Activated CD8-positive, alpha-beta T cell treated with anti-CD3 and anti-CD28 coated beads for 36 hours (primary cell): ENCODE data around the gene ILF3. TPM values are rescaled to one million over a fixed set of nuclear protein-coding genes. Genes with fewer than 3 reads are reported as not detected.

Source experiments
- ATAC-seq: fragments of 200-7000 bp; cut with Tn5 transposase; one replicate; pipeline ENCODE4 v1.10.0; 2021; ENCODE audit warnings: mild to moderate bottlenecking, moderate library complexity
- CTCF ChIA-PET: fragments of 350-600 bp; sonication (Branson Sonifier 250); formaldehyde crosslinking; loops from one replicate; lab custom pipeline; 2021; ENCODE audit warnings: antibody characterized with exemption; lab: Charles Lee
- POLR2A ChIA-PET: fragments of 350-600 bp; sonication (Branson Sonifier 250); formaldehyde crosslinking; loops from one replicate; lab custom pipeline; 2021; ENCODE audit warnings: antibody characterized with exemption; lab: Charles Lee
- DNase-seq: peaks from one replicate; pipeline ENCODE4 v3.0.0-alpha.2; 2020
- H3K27ac Mint-ChIP-seq: one replicate; pipeline ENCODE4 v1.8.0; 2021; ENCODE audit warnings: mild to moderate bottlenecking, mixed read lengths
- H3K27me3 Mint-ChIP-seq: one replicate; pipeline ENCODE4 v1.8.0; 2021; ENCODE audit warnings: mixed read lengths
- H3K36me3 Mint-ChIP-seq: one replicate; pipeline ENCODE4 v1.8.0; 2021; ENCODE audit warnings: low read depth, mixed read lengths
- H3K4me1 Mint-ChIP-seq: one replicate; pipeline ENCODE4 v1.8.0; 2021; ENCODE audit warnings: low read depth, mixed read lengths
- H3K4me3 Mint-ChIP-seq: one replicate; pipeline ENCODE4 v1.8.0; 2021; ENCODE audit warnings: mild to moderate bottlenecking, moderate library complexity, mixed read lengths
- H3K9me3 Mint-ChIP-seq: one replicate; pipeline ENCODE4 v1.8.0; 2021; ENCODE audit warnings: mixed read lengths
- intact Hi-C: fragments of 100-400 bp; cut with micrococcal nuclease; formaldehyde crosslinking; loops from one replicate; pipeline ENCODE4 v1.10.0; 2022
- total RNA-seq, 2 experiments: library from RNA; stranded (reverse); gene quantifications; one replicate each; pipeline ENCODE4 v1.2.3, GENCODE V29; 2021
- TF ChIP-seq, protein P1 (sequence below): fragments of 200-600 bp; IDR thresholded peaks from one replicate; pipeline ENCODE4 v1.8.0; 2022; ENCODE audit warnings: antibody characterized with exemption, mild to moderate bottlenecking

The ILF3 gene
- total RNA-seq, 2 experiments from 2014 or later, result 435 to 450 TPM

DNA sequence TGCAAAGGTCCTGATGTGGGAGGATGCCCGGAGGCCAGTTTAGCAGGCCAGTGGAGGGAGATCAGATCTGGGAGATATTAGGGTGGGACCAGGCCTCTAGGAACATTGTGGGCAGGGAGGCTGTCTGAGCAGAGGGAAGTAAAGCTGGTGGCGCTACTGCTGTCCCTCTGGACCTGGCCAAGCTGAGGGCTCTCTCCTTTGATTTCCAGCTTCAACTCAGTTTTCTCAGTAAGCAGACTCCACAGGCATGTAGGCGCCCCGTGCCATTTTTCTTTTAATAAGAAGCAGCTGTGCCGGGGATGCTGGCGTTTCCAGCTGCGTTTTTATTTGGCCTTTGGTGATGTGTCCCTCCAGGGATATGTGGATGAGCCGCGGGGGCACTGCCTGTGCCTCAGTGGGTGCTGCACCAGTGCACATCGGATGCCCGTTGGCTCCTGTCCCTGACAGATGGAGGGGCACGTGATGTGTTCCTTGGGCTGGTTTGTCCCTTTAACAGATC is 70.5 kb downstream of the ILF3 start:
- ATAC-seq (no peak), DNase-seq (no peak)
- H3K9me3 Mint-ChIP-seq, result peaks cover 4% of the 10 kb centered on the region
- H3K36me3 Mint-ChIP-seq, result peaks cover 27% of the 10 kb centered on the region
- intact Hi-C loops, result no loop called here
- peaks cover 50% of the 10 kb centered on the region for H3K4me1 Mint-ChIP-seq
- ChIA-PET CTCF (no interaction called here), POLR2A (no interaction called here)
- TF ChIP-seq, protein P1, sequence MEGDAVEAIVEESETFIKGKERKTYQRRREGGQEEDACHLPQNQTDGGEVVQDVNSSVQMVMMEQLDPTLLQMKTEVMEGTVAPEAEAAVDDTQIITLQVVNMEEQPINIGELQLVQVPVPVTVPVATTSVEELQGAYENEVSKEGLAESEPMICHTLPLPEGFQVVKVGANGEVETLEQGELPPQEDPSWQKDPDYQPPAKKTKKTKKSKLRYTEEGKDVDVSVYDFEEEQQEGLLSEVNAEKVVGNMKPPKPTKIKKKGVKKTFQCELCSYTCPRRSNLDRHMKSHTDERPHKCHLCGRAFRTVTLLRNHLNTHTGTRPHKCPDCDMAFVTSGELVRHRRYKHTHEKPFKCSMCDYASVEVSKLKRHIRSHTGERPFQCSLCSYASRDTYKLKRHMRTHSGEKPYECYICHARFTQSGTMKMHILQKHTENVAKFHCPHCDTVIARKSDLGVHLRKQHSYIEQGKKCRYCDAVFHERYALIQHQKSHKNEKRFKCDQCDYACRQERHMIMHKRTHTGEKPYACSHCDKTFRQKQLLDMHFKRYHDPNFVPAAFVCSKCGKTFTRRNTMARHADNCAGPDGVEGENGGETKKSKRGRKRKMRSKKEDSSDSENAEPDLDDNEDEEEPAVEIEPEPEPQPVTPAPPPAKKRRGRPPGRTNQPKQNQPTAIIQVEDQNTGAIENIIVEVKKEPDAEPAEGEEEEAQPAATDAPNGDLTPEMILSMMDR, result no peak
- no peak overlapping the region for H3K4me3 Mint-ChIP-seq
- no peaks in the 10 kb centered on the region for H3K27me3 Mint-ChIP-seq
- peak overlapping the region; percentile 49 for H3K27ac Mint-ChIP-seq

DNA sequence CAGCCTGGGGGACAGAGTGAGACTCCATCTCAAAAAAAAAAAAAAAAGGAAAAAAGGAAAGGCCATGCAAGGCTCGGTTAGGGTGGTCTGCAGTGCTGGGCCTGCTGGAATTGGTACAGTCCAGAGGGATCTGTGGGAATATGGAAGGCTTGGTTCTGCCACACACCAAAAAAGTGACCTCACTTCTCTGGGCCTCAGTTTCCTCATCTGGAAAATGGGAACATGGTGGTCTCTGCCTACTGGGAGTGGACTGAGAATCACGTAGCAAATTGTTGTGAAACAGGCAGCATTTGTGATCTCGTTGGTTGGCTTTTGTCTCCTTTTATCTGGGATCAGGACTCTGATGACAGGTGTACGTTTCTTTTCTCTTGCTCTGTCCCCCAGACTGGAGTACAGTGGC is 71.3 kb downstream of the ILF3 start:
- ATAC-seq (no peak), DNase-seq (no peak)
- H3K9me3 Mint-ChIP-seq, result peaks cover 4% of the 10 kb centered on the region
- peaks cover 50% of the 10 kb centered on the region for H3K4me1 Mint-ChIP-seq
- no peaks in the 10 kb centered on the region for H3K27me3 Mint-ChIP-seq
- TF ChIP-seq, protein P1, result no peak
- intact Hi-C loops, result no loop called here
- H3K36me3 Mint-ChIP-seq, result peaks cover 27% of the 10 kb centered on the region
- H3K4me3 Mint-ChIP-seq, result no peak overlapping the region
- CTCF ChIA-PET, result no interaction called here
- no peak overlapping the region for H3K27ac Mint-ChIP-seq
- POLR2A ChIA-PET, result no interaction called here

DNA sequence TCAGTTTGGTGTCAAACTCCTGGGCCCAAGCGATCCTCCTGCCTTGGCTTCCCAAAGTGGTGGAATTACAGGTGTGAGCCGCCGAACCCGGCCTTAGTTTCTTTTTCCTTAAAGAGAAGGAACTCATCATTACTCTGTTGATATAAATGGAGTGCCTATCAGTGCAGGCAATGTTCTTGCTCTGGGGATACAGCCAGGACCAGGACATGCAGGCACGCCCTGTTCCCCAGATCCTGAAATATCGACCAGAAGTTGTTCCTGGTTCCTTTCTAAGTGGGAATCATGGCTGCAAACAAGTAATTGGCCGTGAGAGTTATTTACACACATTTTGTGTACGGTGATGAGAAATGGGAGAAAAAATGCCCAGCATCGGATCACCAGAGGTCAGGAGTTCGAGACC is 72.1 kb downstream of the ILF3 start:
- H3K27ac Mint-ChIP-seq, result no peak overlapping the region
- intact Hi-C loops, result no loop called here
- no peaks in the 10 kb centered on the region for H3K27me3 Mint-ChIP-seq
- H3K36me3 Mint-ChIP-seq, result peaks cover 26% of the 10 kb centered on the region
- ChIA-PET POLR2A (no interaction called here), CTCF (interaction anchor here (2.3 kb wide), 1 partner anchor 138 kb away, joined by 11 read pairs; no protein-coding TSS in a partner anchor)
- H3K4me1 Mint-ChIP-seq, result peaks cover 53% of the 10 kb centered on the region
- H3K9me3 Mint-ChIP-seq, result peaks cover 4% of the 10 kb centered on the region
- H3K4me3 Mint-ChIP-seq, result no peak overlapping the region
- ATAC-seq, result no peak
- DNase-seq, result no peak
- TF ChIP-seq, protein P1, result no peak

DNA sequence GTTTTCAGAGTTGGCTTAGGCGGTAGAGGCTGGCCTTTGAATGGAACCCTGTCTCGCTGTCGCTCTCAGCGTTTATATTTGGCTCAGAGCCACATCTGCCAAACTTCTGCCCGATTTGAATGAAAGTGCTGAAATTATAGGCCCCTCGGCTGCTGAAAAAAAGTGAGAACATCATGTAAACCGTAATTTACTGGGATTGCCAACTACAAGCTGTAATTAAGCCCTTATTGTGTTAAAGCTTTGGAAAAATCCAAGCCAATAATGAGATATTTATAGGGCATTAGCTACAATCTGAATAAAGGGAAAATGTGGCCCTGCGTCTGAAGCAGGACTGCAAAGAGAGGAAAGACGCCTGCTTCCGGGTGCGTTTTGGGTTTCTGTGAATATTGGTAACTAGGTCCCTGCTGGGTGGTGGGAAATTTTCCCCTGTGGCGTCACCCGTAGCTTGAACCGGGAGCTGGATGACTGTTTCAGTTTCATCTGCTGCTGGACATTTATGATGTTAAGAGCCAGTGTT is 73.6 kb downstream of the ILF3 start:
- intact Hi-C loops, result no loop called here
- TF ChIP-seq, protein P1, result no peak
- Mint-ChIP-seq H3K27me3 (no peaks in the 10 kb centered on the region), H3K36me3 (peaks cover 28% of the 10 kb centered on the region), H3K9me3 (peaks cover 4% of the 10 kb centered on the region), H3K4me1 (peaks cover 51% of the 10 kb centered on the region), H3K4me3 (no peak overlapping the region), H3K27ac (peak overlapping the region; percentile 56)
- no peak for ATAC-seq
- ChIA-PET POLR2A (interaction anchor here (1.3 kb wide), 2 partner anchors 32 to 70 kb away, joined by 5 read pairs; no protein-coding TSS in a partner anchor), CTCF (interaction anchor here (0.8 to 2.3 kb wide), 4 partner anchors 28 to 136 kb away, joined by 3 to 11 read pairs (median 4); no protein-coding TSS in a partner anchor)
- no peak for DNase-seq

DNA sequence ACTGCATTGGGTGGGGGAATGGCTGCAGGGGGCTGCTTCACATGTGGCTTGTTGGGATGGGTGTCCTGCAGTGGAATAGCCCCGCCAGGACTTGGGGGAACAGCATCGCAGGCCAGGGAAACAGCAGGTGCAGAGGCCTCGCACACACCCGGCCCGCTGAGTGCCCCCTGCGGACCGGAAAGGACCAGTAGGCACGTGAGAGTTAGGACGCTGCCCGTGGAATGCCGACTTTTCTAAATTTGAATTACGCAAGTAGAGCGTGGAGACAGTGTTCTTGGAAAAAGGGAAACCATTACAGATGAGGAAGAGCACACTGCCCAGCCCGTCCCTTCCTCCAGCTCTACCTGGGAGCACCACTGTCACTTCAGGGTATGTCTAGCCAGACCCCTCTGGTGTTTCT is 75.3 kb downstream of the ILF3 start:
- H3K27me3 Mint-ChIP-seq, result no peaks in the 10 kb centered on the region
- ChIA-PET POLR2A (interaction anchor here (1.0 kb wide), 1 partner anchor 122 kb away, joined by 3 read pairs; no protein-coding TSS in a partner anchor), CTCF (interaction anchor here (1.0 to 1.6 kb wide), 2 partner anchors 129 to 135 kb away, joined by 3 to 6 read pairs; no protein-coding TSS in a partner anchor)
- ATAC-seq (no peak), DNase-seq (no peak)
- H3K36me3 Mint-ChIP-seq, result peaks cover 26% of the 10 kb centered on the region
- peak overlapping the region; percentile 46 for H3K27ac Mint-ChIP-seq
- H3K4me3 Mint-ChIP-seq, result no peak overlapping the region
- intact Hi-C loops, result no loop called here
- H3K9me3 Mint-ChIP-seq, result peaks cover 4% of the 10 kb centered on the region
- TF ChIP-seq, protein P1, result no peak
- peaks cover 47% of the 10 kb centered on the region for H3K4me1 Mint-ChIP-seq
